Keratinocyte (primary cell): ENCODE results near the gene EFTUD2.

Source experiments
- EZH2 ChIP-seq: IDR thresholded peaks from one replicate; pipeline ENCODE4 v1.6.1; 2012; ENCODE audit warnings: inconsistent platforms, mild to moderate bottlenecking, low read length, moderate library complexity
- TF ChIP-seq, protein P1 (sequence below), 3 experiments: IDR thresholded peaks in 1 of 3; conservative IDR thresholded peaks in 1 of 3; optimal IDR thresholded peaks in 1 of 3; 2 replicates in 2 of 3; 3 replicates in 1 of 3; pipeline versions ENCODE3 to v1.5.1; 2011; ENCODE audit warnings: low read length in 3 of 3, mild to moderate bottlenecking in 3 of 3, moderate library complexity in 2 of 3, control low read depth in 1 of 3, inconsistent platforms in 1 of 3; ENCODE audit not compliant: insufficient read depth in 2 of 3; ENCODE audit errors: extremely low read depth in 1 of 3

DNA sequence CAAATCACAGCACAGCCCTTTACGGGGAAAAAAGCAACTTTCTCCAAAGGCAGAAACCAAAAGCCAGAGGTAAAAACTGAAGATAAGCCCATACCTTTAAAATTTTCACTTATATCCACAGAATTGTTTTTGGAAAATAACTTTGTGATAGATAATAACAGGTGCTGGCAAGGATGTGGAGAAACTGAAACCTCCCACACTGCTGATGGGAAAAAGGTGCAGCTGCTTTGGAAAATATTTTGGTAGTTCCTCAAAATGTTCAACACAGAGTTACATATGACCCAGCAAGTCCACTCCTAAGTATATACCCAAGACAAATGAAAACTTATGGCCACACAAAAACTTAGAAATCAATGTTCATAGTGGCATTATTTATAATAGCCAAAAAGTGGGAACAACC, 12.2 kb downstream of the EFTUD2 start:
- TF ChIP-seq, protein P1, sequence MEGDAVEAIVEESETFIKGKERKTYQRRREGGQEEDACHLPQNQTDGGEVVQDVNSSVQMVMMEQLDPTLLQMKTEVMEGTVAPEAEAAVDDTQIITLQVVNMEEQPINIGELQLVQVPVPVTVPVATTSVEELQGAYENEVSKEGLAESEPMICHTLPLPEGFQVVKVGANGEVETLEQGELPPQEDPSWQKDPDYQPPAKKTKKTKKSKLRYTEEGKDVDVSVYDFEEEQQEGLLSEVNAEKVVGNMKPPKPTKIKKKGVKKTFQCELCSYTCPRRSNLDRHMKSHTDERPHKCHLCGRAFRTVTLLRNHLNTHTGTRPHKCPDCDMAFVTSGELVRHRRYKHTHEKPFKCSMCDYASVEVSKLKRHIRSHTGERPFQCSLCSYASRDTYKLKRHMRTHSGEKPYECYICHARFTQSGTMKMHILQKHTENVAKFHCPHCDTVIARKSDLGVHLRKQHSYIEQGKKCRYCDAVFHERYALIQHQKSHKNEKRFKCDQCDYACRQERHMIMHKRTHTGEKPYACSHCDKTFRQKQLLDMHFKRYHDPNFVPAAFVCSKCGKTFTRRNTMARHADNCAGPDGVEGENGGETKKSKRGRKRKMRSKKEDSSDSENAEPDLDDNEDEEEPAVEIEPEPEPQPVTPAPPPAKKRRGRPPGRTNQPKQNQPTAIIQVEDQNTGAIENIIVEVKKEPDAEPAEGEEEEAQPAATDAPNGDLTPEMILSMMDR (optimal IDR thresholded peaks at IDR 0.05 in 1 of 3, IDR thresholded peaks at IDR 0.05 in 1 of 3, conservative IDR thresholded peaks at IDR 0.05 in 1 of 3; ENCODE audit: extremely low read depth in 1 of 3, insufficient read depth in 2 of 3, low read length in 3 of 3): no peak
- no peak for TF ChIP-seq EZH2
